Mesothelial cell of epicardium (in vitro differentiated cells): ENCODE data around the gene TCF15. TPM values are rescaled to one million over a fixed set of nuclear protein-coding genes. Genes with fewer than 3 reads are reported as not detected.

Experiments
- DNase-seq, 2 experiments: peaks; one replicate each; pipeline ENCODE4 v3.0.0; 2021; ENCODE audit warnings: low spot score in 2 of 2; ENCODE audit not compliant: unreplicated experiment in 2 of 2
- H3K27ac Mint-ChIP-seq: 2 replicates; pipeline ENCODE4 v1.8.0; 2021; ENCODE audit warnings: mixed read lengths
- H3K27me3 Mint-ChIP-seq: 2 replicates; pipeline ENCODE4 v1.8.0; 2021; ENCODE audit warnings: low read depth, mixed read lengths
- H3K36me3 Mint-ChIP-seq: 2 replicates; pipeline ENCODE4 v1.8.0; 2021; ENCODE audit warnings: mixed read lengths
- H3K4me1 Mint-ChIP-seq: 2 replicates; pipeline ENCODE4 v1.8.0; 2021; ENCODE audit warnings: mixed read lengths
- H3K4me3 Mint-ChIP-seq: 2 replicates; pipeline ENCODE4 v1.8.0; 2021; ENCODE audit warnings: mild to moderate bottlenecking, moderate library complexity, mixed read lengths
- H3K9me3 Mint-ChIP-seq: 2 replicates; pipeline ENCODE4 v1.8.0; 2021; ENCODE audit warnings: mixed read lengths
- total RNA-seq: library from RNA; stranded (reverse); gene quantifications from 3 replicates; pipeline ENCODE4 v1.2.1, GENCODE V29; 2021
- TF ChIP-seq, protein P1 (sequence below): fragments of 200-600 bp; sonication (generic); IDR thresholded peaks from one replicate; pipeline ENCODE4 v1.5.0; 2021; ENCODE audit warnings: antibody characterized with exemption; ENCODE audit not compliant: unreplicated experiment

TCF15 gene
- total RNA-seq, 1 donor from 2014 or later: 0.74 TPM

DNA sequence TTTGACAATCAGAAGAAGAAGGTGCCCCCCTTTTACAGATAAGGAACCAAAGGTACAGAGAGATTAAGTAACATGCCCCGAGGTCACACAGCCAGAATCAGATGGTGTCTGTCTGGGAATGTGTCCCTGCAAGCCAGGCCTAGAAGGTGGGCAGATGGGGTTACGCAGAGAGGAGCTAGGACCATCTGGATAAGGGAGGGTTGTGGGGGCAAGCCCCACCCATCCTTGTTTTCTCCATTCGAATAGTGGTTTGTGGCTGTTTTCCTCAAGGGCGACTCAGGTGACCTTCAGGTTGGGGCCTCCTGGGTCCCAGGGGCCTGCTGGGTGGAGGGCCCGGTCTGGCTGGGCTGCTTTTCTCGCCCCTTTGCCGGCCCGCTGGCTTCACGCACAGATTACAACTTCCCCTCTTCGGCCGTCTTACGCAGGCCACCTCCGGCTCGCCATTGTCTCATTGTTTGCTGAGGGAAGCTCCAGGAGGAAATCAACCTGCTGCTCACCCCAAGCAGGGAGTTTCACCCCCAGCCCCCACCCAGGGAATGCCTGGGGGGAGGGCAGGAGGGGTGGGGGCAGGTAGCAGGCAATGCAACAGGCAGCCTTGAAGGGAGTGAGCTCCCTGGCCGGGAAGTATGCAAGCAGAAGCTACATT lies 35.7 kb downstream of the TCF15 start:
- H3K36me3 Mint-ChIP-seq: no peaks in the 10 kb centered on the region
- H3K27ac Mint-ChIP-seq: no peak overlapping the region
- H3K4me3 Mint-ChIP-seq: no peak overlapping the region
- no peak for DNase-seq
- peaks cover 21% of the 10 kb centered on the region for H3K4me1 Mint-ChIP-seq
- H3K27me3 Mint-ChIP-seq: no peaks in the 10 kb centered on the region
- TF ChIP-seq, protein P1, sequence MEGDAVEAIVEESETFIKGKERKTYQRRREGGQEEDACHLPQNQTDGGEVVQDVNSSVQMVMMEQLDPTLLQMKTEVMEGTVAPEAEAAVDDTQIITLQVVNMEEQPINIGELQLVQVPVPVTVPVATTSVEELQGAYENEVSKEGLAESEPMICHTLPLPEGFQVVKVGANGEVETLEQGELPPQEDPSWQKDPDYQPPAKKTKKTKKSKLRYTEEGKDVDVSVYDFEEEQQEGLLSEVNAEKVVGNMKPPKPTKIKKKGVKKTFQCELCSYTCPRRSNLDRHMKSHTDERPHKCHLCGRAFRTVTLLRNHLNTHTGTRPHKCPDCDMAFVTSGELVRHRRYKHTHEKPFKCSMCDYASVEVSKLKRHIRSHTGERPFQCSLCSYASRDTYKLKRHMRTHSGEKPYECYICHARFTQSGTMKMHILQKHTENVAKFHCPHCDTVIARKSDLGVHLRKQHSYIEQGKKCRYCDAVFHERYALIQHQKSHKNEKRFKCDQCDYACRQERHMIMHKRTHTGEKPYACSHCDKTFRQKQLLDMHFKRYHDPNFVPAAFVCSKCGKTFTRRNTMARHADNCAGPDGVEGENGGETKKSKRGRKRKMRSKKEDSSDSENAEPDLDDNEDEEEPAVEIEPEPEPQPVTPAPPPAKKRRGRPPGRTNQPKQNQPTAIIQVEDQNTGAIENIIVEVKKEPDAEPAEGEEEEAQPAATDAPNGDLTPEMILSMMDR: no peak
- no peaks in the 10 kb centered on the region for H3K9me3 Mint-ChIP-seq

GRCh38 chr20:573414-574296 lies 36.5 kb downstream of the TCF15 start:
- TF ChIP-seq, protein P1: no peak
- Mint-ChIP-seq H3K4me1 (peaks cover 24% of the 10 kb centered on the region), H3K27me3 (no peaks in the 10 kb centered on the region)

GRCh38 chr20:572727-573126 lies 37.4 kb downstream of the TCF15 start:
- TF ChIP-seq, protein P1: no peak
- no peak overlapping the region for H3K4me3 Mint-ChIP-seq
- peaks cover 26% of the 10 kb centered on the region for H3K4me1 Mint-ChIP-seq
- no peaks in the 10 kb centered on the region for H3K27me3 Mint-ChIP-seq
- H3K27ac Mint-ChIP-seq: peak overlapping the region; percentile 86
- no peaks in the 10 kb centered on the region for H3K9me3 Mint-ChIP-seq
- no peaks in the 10 kb centered on the region for H3K36me3 Mint-ChIP-seq
- no peak for DNase-seq

More at GRCh38 chr20:573414-574296, 36.5 kb downstream of the TCF15 start:
- H3K4me3 Mint-ChIP-seq: no peak overlapping the region
- no peaks in the 10 kb centered on the region for H3K9me3 Mint-ChIP-seq
- DNase-seq: no peak
- H3K27ac Mint-ChIP-seq: no peak overlapping the region
- no peaks in the 10 kb centered on the region for H3K36me3 Mint-ChIP-seq

GRCh38 chr20:571754-572441 lies 38.2 kb downstream of the TCF15 start:
- Mint-ChIP-seq H3K27ac (peak overlapping the region; percentile 86), H3K4me1 (peaks cover 26% of the 10 kb centered on the region)
- DNase-seq: peak in 1 of 2 experiments; percentile 44

More at GRCh38 chr20:571754-572441, 38.2 kb downstream of the TCF15 start:
- Mint-ChIP-seq H3K36me3 (no peaks in the 10 kb centered on the region), H3K4me3 (peak overlapping the region; percentile 55), H3K27me3 (no peaks in the 10 kb centered on the region), H3K9me3 (no peaks in the 10 kb centered on the region)
- TF ChIP-seq, protein P1: no peak
